CD4-positive, alpha-beta T cell treated with Interleukin-21 for 1 hour (primary cell): ENCODE data around the gene BTBD8.

ENCODE experiments used
- DNase-seq: peaks from one replicate; pipeline ENCODE4 v3.0.0-alpha.2; 2020

BTBD8 gene

GRCh38 chr1:92094090-92094489 is 13.9 kb downstream of the BTBD8 start:
- DNase-seq: no peak

- DNase-seq: no peak
Measured at GRCh38 chr1:92094595-92094994, 14.4 kb downstream of the BTBD8 start.

- DNase-seq: no peak
Measured at GRCh38 chr1:92095874-92096273, 15.7 kb downstream of the BTBD8 start.

DNA sequence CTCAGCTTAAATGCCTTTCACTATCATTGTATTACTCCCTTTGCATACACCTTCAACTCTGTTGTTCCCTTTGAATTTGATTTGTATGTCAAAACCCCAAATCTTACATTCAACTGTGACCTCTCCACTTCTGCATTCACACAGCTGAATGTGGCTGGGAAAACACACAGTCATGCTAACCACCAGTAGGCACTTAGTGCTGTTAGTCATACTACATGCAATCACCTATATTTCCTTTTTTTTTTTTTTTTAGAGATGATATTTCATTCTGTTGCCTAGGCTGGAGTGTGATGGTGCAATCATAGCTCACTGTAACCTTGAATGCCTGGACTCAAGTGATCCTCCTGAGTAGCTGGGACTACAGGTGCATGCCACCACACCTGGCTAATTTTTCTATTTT is 16.2 kb downstream of the BTBD8 start:
- no peak for DNase-seq

DNA sequence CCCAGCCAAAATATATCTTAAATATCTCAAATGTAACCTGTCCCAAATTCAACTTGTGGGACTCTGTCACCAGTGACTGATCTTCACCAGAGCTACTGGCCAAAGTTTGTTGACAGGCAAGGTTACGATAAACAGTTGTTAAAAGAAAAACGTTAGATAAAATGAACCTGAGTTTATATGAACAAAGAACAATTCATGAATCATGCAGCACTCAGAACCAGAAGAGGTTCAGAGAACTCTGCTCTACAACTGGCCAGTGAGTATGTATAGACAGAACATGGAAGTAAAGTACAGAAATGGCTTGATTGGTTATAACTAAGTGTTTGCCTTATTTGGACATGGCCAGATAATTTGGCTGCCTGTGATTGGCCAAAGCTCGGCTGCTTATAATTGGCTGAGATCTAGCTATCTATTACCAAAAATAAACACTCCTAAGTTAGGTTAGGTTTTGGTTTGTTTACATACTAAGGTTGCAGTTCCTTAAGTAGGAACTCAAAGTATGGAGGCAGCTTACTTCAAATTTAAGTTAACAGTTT is 25.5 kb downstream of the BTBD8 start:
- DNase-seq: no peak

DNA sequence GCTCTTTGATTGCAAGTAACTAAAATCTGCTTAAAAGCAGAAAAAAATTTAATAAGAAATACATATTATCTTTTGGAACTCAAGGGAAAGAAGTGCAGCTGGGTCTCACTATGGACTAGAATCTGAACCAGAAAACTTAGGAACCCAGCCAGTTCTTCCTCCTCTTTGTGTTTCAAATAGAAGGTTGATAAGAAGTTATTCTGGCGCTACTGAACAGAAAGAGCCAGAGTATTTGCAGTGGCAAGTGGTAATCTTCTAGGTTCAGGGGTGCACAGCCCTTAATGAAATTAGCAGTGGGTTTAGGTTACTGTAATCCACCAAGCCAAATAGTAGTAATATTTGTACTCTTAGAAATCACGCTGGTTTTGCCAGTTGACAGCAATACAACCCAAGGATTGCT is 28.5 kb downstream of the BTBD8 start:
- DNase-seq: no peak

- no peak for DNase-seq
Measured at GRCh38 chr1:92117526-92117925, 37.4 kb downstream of the BTBD8 start.

GRCh38 chr1:92118826-92119225 is 38.7 kb downstream of the BTBD8 start:
- no peak for DNase-seq

DNA sequence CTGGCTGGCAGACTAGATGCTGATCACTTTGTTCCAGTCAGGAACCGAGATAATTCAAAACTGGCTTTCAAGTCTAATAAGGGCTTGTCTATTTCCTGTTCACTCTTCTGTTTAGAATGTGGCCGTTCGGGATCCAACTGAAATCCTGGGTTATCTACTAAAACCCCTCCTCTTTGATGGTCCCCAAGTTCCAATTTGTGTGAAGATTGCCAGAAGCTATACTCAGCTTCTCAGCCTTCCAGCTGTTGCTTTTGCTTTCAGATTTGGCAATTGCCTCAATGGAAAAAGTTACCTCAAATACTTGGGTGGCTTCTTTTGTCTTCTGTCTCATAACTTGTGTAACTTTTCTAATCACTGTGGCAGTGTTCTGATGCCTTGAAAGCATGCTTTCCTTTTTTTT is 43.7 kb downstream of the BTBD8 start:
- DNase-seq: no peak

GRCh38 chr1:92125204-92125603 is 45.1 kb downstream of the BTBD8 start:
- DNase-seq: no peak

DNA sequence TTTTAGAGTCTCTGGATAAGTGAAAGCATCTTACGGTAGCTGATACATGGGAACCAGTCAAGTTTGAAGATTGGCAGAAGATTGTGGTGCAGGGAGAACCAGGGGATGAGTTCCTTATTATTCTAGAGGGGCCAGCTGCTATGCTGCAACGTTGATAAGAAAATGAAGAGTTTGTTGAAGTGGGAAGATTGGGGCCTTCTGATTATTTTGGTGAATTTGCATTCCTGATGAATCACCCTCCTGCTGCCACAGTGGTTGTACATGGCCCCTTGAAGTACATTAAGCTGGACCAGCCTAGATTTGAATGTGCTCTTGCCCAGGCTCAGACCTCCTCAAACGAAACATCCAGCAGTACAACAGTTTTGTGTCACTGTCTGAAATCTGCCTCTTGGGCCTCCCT is 45.9 kb downstream of the BTBD8 start:
- DNase-seq: no peak

DNA sequence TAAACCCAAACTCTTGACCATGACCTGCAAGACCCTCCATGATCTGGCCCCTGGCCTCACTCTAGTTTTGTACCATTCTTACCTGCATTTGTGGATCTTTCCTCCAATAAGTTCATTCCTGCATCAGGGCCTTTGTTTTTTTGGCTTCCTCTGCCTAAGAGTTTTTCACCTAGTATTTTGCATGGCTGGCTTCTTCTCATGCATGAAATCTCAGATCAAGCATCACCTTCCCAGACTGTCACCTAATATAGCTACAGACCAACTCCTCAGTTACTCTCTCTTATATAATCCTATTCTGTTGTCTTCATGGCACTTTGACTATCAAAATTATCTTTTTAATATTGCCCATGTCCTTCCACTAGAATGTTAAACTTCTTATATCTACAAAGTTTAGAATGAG is 54.2 kb downstream of the BTBD8 start:
- DNase-seq: no peak

- no peak for DNase-seq
Measured at GRCh38 chr1:92136341-92136740, 56.2 kb downstream of the BTBD8 start.

GRCh38 chr1:92154934-92155333 is 74.8 kb downstream of the BTBD8 start:
- no peak for DNase-seq

- DNase-seq: no peak
Measured at GRCh38 chr1:92159593-92159992, 79.4 kb downstream of the BTBD8 start.

DNA sequence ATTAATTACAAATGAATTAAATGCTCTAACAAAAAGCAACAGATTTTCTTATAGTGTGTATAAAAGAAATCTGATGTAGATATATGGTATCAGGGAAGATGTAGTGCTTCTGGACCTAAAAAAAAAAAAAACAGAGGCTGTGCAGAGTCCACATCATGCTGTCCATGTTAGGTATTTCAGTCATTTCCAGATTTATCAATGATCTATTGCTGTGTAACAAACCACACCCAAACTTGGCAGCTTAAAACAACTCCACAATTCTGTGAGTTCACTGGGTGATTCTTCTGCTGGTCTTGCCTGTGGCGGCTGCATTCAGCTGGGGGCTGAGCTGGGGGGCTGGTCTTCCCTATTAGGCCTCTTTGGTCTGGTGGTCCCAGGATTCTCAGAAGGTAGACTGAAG is 85.2 kb downstream of the BTBD8 start:
- DNase-seq: no peak

- DNase-seq: no peak
Measured at GRCh38 chr1:92167151-92167550, 87.0 kb downstream of the BTBD8 start.

GRCh38 chr1:92168657-92169056 is 88.5 kb downstream of the BTBD8 start:
- DNase-seq: no peak

DNA sequence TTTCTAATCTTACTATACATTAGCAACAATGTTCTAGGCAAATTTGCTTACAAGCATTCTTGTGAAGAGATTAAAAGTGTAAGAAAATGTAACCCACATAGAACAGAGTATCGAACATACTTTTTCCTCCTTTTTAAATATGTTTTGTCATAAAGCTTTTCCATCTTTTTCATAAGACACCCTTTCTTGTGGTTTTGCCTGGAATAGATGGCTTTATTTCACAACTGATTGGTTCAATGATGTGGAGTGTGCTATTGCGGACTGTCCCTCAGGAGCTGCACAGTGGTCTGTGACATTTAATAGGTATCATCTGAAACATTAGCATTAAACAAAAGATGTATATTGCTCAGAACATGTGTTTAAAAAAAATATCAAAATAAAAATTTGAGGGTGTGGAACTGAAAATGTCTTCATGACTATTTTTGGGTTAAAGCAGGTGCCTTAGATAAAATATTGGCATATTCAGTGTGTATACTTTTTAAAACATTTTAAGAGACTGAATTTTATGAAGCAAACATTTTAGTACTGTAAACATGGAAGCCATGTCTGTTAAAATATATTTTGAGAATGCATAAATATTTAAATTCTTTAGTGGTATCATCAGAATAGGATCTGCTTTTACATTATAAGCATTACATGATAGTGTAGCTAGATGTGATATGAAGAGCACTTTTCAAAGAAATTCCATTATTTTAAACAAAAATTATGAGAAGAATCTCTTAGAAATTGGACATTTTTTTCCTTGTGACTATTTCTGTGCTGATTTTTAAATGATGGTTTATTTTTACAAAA is 89.3 kb downstream of the BTBD8 start:
- no peak for DNase-seq

GRCh38 chr1:92184632-92185031 is 104.5 kb downstream of the BTBD8 start:
- DNase-seq: no peak

DNA sequence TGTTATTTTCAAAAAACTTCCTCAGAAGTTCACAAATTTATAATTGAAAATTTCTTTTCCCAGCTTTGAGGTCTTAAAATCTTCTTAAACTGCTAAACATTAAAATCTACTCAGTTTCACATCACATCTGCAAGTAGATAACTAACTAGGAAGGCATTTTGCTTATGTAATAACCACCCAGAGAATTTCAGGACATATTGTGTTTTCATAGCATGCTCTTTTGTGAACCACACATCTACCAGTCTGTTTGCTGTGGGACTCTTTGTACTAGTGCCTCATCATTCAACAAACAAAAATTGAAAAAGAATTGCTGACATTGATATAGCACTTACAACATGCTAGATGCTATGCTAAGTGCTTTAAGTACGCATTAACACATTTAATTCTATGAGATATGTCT is 105.9 kb downstream of the BTBD8 start:
- no peak for DNase-seq

- no peak for DNase-seq
Measured at GRCh38 chr1:92188436-92189255, 108.5 kb downstream of the BTBD8 start.

DNA sequence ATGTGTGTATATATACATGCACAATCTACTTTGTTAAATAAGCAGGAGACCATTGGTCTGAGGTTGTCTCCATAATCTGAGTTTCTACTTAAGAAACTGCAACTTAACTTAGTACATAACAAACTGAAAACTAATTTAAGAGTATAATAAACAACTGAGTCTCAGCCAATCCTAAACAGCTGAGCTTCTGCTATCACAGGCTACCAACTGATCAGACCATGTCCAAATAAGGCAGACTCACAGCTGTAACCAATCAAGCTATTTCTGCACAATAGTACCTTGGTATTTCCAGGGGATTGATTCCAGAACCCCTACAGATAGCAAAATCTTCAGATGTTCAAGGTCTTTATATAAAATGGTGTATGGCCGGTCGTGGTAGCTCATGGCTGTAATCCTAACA is 111.6 kb downstream of the BTBD8 start:
- no peak for DNase-seq

- no peak for DNase-seq
Measured at GRCh38 chr1:92192246-92192645, 112.1 kb downstream of the BTBD8 start.
